Uterus (tissue), 4 donors: ENCODE results near the gene TRIM8. TPM values are rescaled to one million over a fixed set of nuclear protein-coding genes. Genes with fewer than 3 reads are reported as not detected.

Source experiments
- DNase-seq, 2 donors: peaks; one replicate each; pipeline ENCODE4 v3.0.0-alpha.2; 2019 to 2020
- H3K27ac ChIP-seq, 2 donors: fragments of 200-600 bp; sonication (generic); 1 replicate in 1 of 2; 2 replicates in 1 of 2; pipeline ENCODE4 v1.5.1; 2016 to 2018
- H3K27me3 ChIP-seq, 2 donors: fragments of 200-600 bp; sonication (generic); one replicate each; pipeline ENCODE4 v1.5.1; 2018 to 2019; ENCODE audit warnings: control low read depth in 1 of 2
- H3K36me3 ChIP-seq, 2 donors: fragments of 200-600 bp; sonication (generic); one replicate each; pipeline ENCODE4 v1.5.1; 2019; ENCODE audit warnings: control low read depth in 1 of 2
- H3K4me1 ChIP-seq, 2 donors: fragments of 200-600 bp; sonication (generic); one replicate each; pipeline ENCODE4 v1.5.1; 2018 to 2019; ENCODE audit warnings: control low read depth in 1 of 2
- H3K4me3 ChIP-seq, 2 donors: fragments of 200-600 bp; sonication (generic); 1 replicate in 1 of 2; 2 replicates in 1 of 2; pipeline ENCODE4 v1.5.1; 2018 to 2019; ENCODE audit warnings: mild to moderate bottlenecking in 1 of 2
- H3K9me3 ChIP-seq, 2 donors: fragments of 200-600 bp; sonication (generic); one replicate each; pipeline ENCODE4 v1.5.1; 2019; ENCODE audit warnings: control low read depth in 1 of 2
- CTCF ChIP-seq, 4 experiments: fragments of 200-600 bp in 2 of 4; fragments of 450-650 bp in 2 of 4; sonication (generic) in 2 of 4; IDR thresholded peaks; one replicate each; pipeline ENCODE4 v1.5.1; 2016 to 2019; ENCODE audit warnings: antibody characterized with exemption in 4 of 4, mild to moderate bottlenecking in 2 of 4, moderate library complexity in 1 of 4
- POLR2A ChIP-seq, 2 donors: fragments of 450-650 bp; IDR thresholded peaks; one replicate each; pipeline ENCODE4 v1.6.1; 2016; ENCODE audit warnings: antibody characterized with exemption in 2 of 2, mild to moderate bottlenecking in 1 of 2, moderate library complexity in 1 of 2
- intact Hi-C: fragments of 100-400 bp; cut with DNase I; formaldehyde crosslinking; loops from one replicate; pipeline ENCODE4 v1.15.1; 2023; ENCODE audit warnings: low total_unique reads
- total RNA-seq, 4 donors: library from RNA; depleted of rRNA in 3 of 4; stranded (reverse); fragments of >200 nt in 3 of 4; gene quantifications; one replicate each; pipeline versions ENCODE4 v1.1.0 to v1.2.4, GENCODE V29; 2014 to 2023
- donor health status: DM: yes; HTN: yes; CAD: no.

TRIM8 gene
- total RNA-seq, 4 donors from 2014 or later: 71.2 to 119 (median 102) TPM

DNA sequence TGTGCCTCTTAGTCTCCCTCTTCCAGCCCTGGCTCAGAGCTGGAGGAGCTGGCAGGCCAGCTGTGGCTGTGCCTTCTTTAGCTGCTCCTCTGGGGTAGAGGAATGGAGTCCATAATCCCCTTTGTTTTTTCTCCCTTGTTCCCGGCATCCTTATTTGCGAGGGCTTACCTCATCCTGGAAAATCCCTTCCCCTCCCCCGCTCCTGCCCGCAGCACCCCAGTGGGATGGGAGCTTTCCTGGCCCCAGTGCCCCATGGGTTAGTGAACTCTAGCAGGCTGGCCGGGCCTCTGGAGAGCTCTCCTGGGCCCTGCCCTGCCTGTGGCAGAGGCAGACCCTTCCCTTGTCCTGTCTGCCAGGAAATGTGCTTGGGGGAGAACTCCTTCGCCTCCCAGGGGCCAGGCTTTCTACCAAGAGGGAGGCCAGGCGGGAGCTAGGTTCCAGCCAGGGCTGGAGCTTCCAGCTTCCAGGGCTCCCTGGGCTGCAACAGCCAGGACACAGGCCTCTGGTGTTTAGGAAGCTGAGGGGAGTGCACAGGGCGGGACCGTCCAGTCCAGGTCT is 16.5 kb upstream of the TRIM8 start:
- peak; percentile 74 to 80 for DNase-seq
- intact Hi-C loops: no loop called here
- no peaks in the 10 kb centered on the region for H3K36me3 ChIP-seq
- no peaks in the 10 kb centered on the region for H3K27me3 ChIP-seq
- no peak overlapping the region for H3K4me3 ChIP-seq
- no peaks in the 10 kb centered on the region for H3K9me3 ChIP-seq
- no peak for TF ChIP-seq POLR2A (IDR thresholded peaks at IDR 0.05)
- no peak for TF ChIP-seq CTCF (IDR thresholded peaks at IDR 0.05)
- peaks cover 17 to 24% of the 10 kb centered on the region in 2 donors for H3K4me1 ChIP-seq
- peak overlapping the region; percentile 91 to 93 for H3K27ac ChIP-seq

GRCh38 chr10:102628451-102628911 is 15.8 kb upstream of the TRIM8 start:
- Histone ChIP-seq H3K4me1 (peaks cover 19 to 30% of the 10 kb centered on the region in 2 donors), H3K27me3 (no peaks in the 10 kb centered on the region), H3K36me3 (no peaks in the 10 kb centered on the region), H3K4me3 (no peak overlapping the region), H3K9me3 (no peaks in the 10 kb centered on the region), H3K27ac (peak overlapping the region; percentile 91 to 93)
- intact Hi-C loops: no loop called here
- TF ChIP-seq POLR2A (IDR thresholded peaks at IDR 0.05) (no peak), CTCF (IDR thresholded peaks at IDR 0.05) (no peak)
- peak; percentile 53 to 63 for DNase-seq

DNA sequence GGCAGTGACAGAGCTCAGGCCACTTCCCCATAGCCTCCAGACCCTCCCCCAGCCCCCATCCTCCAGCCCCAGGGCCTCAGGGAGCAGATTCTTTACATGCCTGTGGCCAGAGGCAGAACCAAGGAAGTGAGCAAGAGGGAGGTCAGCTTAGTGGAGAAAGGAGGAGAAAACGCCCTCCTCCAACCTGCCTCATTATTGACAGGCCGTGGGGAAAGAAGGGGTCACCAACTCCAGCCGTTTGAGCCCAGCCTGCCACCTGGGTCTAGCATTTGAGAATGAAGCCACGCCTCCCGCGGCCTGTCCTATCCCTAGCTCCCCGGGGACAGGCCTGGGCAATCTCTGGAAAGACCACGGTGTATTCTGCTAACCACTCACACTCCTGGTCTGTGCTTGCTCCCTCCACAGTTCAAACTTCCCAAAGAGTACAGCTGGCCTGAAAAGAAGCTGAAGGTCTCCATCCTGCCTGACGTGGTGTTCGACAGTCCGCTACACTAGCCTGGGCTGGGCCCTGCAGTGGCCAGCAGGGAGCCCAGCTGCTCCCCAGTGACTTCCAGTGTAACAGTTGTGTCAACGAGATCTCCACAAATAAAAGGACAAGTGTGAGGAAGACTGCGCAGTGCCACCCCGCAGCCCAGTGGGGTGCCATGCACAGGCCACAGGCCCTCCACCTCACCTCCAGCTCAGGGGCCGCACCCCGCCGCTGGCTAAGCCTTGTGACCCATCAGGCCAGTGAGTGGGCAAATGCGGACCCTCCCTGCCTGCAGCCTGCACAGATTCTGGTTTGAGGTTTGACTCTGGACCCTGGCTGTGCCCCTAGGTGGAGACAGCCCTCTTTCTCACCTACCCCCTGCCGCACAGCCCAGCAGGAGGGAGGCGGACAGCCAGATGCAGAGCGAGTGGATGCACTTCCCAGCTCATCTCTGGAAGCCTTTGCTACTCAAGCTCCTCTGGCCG is 14.3 kb upstream of the TRIM8 start:
- TF ChIP-seq POLR2A (IDR thresholded peaks at IDR 0.05) (no peak), CTCF (IDR thresholded peaks at IDR 0.05) (no peak)
- intact Hi-C loops: no loop called here
- Histone ChIP-seq H3K36me3 (no peaks in the 10 kb centered on the region), H3K4me1 (peaks cover 19 to 31% of the 10 kb centered on the region in 2 donors), H3K27ac (peak overlapping the region; percentile 91 to 93), H3K4me3 (no peak overlapping the region), H3K27me3 (no peaks in the 10 kb centered on the region), H3K9me3 (no peaks in the 10 kb centered on the region)
- no peak for DNase-seq

GRCh38 chr10:102630663-102631062 is 13.6 kb upstream of the TRIM8 start:
- Histone ChIP-seq H3K27ac (no peak overlapping the region), H3K4me3 (no peak overlapping the region), H3K36me3 (no peaks in the 10 kb centered on the region), H3K27me3 (no peaks in the 10 kb centered on the region), H3K4me1 (peaks cover 19 to 31% of the 10 kb centered on the region in 2 donors), H3K9me3 (no peaks in the 10 kb centered on the region)
- no peak for DNase-seq
- TF ChIP-seq CTCF (IDR thresholded peaks at IDR 0.05): no peak
- TF ChIP-seq POLR2A (IDR thresholded peaks at IDR 0.05): no peak
- intact Hi-C loops: no loop called here
